Mammary epithelial cell (primary cell): ENCODE measurements around the gene MICAL2.

ENCODE experiments used
- EZH2 ChIP-seq: IDR thresholded peaks from 2 replicates; pipeline ENCODE4 v1.6.1; 2012; ENCODE audit warnings: low read length, inconsistent platforms, borderline replicate concordance
- TF ChIP-seq, protein P1 (sequence below), 2 donors: IDR thresholded peaks in 1 of 2; conservative IDR thresholded peaks in 1 of 2; 2 replicates each; pipeline ENCODE4 v1.5.1; 2011 to 2012; ENCODE audit warnings: inconsistent platforms in 2 of 2, low read length in 2 of 2, mild to moderate bottlenecking in 2 of 2, control low read depth in 1 of 2, low read depth in 1 of 2; ENCODE audit not compliant: insufficient read depth in 1 of 2; ENCODE audit errors: extremely low read depth in 1 of 2

DNA sequence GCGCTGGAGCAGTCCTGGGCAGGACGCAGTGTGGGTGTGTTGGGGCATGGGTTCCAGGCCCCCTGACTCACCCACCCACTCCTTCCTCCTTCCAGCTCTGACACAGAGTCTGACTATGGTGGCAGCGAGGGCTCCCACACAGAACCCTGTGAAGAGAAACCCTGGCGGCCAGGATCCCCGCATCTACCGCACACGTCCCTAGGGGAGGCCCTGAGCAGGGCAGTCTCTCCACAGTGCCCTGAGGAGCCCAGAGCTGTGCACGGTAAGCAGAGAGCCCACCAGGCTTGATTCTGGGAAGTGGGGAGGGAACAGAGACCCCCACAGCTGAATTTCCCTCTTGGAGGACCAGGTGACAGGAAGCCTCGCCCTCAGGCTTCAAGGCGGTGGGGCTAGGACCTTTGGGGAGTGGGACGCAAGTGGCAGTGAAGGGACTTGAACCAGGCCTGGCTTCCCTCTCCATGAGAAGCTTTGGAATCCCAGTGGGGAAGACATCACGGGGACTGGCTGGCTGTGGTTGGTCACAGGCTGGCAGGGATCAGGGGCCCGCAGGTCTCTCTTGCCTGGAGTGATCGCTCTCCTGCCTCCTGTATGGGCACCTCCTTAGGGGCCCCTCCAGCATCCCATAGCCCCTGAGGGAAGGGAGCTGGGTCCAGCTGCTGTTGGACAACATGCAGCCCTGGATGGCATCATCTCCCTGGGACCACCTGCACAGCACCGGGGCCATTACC, 170.6 kb downstream of the MICAL2 start:
- TF ChIP-seq, protein P1, sequence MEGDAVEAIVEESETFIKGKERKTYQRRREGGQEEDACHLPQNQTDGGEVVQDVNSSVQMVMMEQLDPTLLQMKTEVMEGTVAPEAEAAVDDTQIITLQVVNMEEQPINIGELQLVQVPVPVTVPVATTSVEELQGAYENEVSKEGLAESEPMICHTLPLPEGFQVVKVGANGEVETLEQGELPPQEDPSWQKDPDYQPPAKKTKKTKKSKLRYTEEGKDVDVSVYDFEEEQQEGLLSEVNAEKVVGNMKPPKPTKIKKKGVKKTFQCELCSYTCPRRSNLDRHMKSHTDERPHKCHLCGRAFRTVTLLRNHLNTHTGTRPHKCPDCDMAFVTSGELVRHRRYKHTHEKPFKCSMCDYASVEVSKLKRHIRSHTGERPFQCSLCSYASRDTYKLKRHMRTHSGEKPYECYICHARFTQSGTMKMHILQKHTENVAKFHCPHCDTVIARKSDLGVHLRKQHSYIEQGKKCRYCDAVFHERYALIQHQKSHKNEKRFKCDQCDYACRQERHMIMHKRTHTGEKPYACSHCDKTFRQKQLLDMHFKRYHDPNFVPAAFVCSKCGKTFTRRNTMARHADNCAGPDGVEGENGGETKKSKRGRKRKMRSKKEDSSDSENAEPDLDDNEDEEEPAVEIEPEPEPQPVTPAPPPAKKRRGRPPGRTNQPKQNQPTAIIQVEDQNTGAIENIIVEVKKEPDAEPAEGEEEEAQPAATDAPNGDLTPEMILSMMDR (conservative IDR thresholded peaks at IDR 0.05 in 1 of 2, IDR thresholded peaks at IDR 0.05 in 1 of 2; ENCODE audit: extremely low read depth in 1 of 2, insufficient read depth in 1 of 2, low read depth in 1 of 2, low read length in 2 of 2), result no peak
- no peak for TF ChIP-seq EZH2
